ENCODE data around the gene SHANK3.

- TF ChIP-seq CEBPB (IDR thresholded peaks at IDR 0.05; ENCODE audit: low read depth, low read length) = no peak
- TF ChIP-seq, protein P1, sequence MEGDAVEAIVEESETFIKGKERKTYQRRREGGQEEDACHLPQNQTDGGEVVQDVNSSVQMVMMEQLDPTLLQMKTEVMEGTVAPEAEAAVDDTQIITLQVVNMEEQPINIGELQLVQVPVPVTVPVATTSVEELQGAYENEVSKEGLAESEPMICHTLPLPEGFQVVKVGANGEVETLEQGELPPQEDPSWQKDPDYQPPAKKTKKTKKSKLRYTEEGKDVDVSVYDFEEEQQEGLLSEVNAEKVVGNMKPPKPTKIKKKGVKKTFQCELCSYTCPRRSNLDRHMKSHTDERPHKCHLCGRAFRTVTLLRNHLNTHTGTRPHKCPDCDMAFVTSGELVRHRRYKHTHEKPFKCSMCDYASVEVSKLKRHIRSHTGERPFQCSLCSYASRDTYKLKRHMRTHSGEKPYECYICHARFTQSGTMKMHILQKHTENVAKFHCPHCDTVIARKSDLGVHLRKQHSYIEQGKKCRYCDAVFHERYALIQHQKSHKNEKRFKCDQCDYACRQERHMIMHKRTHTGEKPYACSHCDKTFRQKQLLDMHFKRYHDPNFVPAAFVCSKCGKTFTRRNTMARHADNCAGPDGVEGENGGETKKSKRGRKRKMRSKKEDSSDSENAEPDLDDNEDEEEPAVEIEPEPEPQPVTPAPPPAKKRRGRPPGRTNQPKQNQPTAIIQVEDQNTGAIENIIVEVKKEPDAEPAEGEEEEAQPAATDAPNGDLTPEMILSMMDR (conservative IDR thresholded peaks at IDR 0.05; ENCODE audit: low read depth, low read length) = no peak
- no peak for TF ChIP-seq POLR2A (IDR thresholded peaks at IDR 0.05; ENCODE audit: low read depth, low read length)
- TF ChIP-seq RAD21 (IDR thresholded peaks at IDR 0.05; ENCODE audit: low read length) = no peak
- TF ChIP-seq USF2 (IDR thresholded peaks at IDR 0.05; ENCODE audit: low read depth, low read length) = no peak
- no peak for TF ChIP-seq BHLHE40 (IDR thresholded peaks at IDR 0.05; ENCODE audit: low read depth, low read length)
- no peak for TF ChIP-seq FOS (IDR thresholded peaks at IDR 0.05; ENCODE audit: low read depth, low read length)
- no peak for TF ChIP-seq SMC3 (IDR thresholded peaks at IDR 0.05; ENCODE audit: low read depth, low read length)
- no peak for TF ChIP-seq MAFK (IDR thresholded peaks at IDR 0.05; ENCODE audit: low read depth, low read length)
- TF ChIP-seq, protein P2, sequence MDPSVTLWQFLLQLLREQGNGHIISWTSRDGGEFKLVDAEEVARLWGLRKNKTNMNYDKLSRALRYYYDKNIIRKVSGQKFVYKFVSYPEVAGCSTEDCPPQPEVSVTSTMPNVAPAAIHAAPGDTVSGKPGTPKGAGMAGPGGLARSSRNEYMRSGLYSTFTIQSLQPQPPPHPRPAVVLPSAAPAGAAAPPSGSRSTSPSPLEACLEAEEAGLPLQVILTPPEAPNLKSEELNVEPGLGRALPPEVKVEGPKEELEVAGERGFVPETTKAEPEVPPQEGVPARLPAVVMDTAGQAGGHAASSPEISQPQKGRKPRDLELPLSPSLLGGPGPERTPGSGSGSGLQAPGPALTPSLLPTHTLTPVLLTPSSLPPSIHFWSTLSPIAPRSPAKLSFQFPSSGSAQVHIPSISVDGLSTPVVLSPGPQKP (IDR thresholded peaks at IDR 0.05; ENCODE audit: borderline replicate concordance, low read depth, low read length) = no peak
These were observed 10.7 kb downstream of the SHANK3 start for GRCh38 chr22:50683086-50683993.

Data from IMR-90 (cell line).